Ovary (tissue), 9 donors: ENCODE results near the gene ARHGEF28. TPM values are rescaled to one million over a fixed set of nuclear protein-coding genes. Genes with fewer than 3 reads are reported as not detected.

Experiments used
- DNase-seq, 5 donors: peaks; one replicate each; pipeline ENCODE4 v3.0.0-alpha.2; 2019 to 2020
- H3K27ac ChIP-seq, 2 donors: fragments of 200-600 bp; one replicate each; pipeline versions ENCODE4 v1.5.1 to v1.8.0; 2019 to 2022
- H3K27me3 ChIP-seq: fragments of 200-600 bp; one replicate; pipeline ENCODE4 v1.8.0; 2022
- H3K36me3 ChIP-seq: fragments of 200-600 bp; sonication (generic); one replicate; pipeline ENCODE4 v1.5.1; 2019
- H3K4me1 ChIP-seq: one replicate; pipeline ENCODE4 v1.8.1; 2013; ENCODE audit warnings: mild to moderate bottlenecking, moderate library complexity; ENCODE audit not compliant: insufficient read depth
- H3K4me3 ChIP-seq: fragments of 200-600 bp; sonication (generic); one replicate; pipeline ENCODE4 v1.5.1; 2017
- H3K9me3 ChIP-seq, 2 donors: fragments of 200-600 bp in 1 of 2; sonication (generic) in 1 of 2; one replicate each; pipeline versions ENCODE4 v1.5.1 to v1.8.1; 2013 to 2019; ENCODE audit warnings: mild to moderate bottlenecking in 1 of 2, moderate library complexity in 1 of 2
- EP300 ChIP-seq: sonication (generic); formaldehyde crosslinking; IDR thresholded peaks from one replicate; pipeline ENCODE4 v1.6.1; 2017; ENCODE audit warnings: antibody characterized with exemption
- POLR2A ChIP-seq: fragments of 450-650 bp; IDR thresholded peaks from one replicate; pipeline ENCODE4 v1.6.1; 2017; ENCODE audit warnings: antibody characterized with exemption, mild to moderate bottlenecking, moderate library complexity
- WGBS, 3 donors: extraction: QIAGEN DNeasy Blood & Tissue Kit in 1 of 3; methylation state at CpG; one replicate each; pipeline versions ENCODE4 v1.1.5 to v1.1.7; 2013 to 2017; 5-methylcytosine and 5-hydroxymethylcytosine counted together
- intact Hi-C, 4 donors: fragments of 100-400 bp; cut with DNase I; formaldehyde crosslinking; loops; one replicate each; pipeline versions ENCODE4 v1.11.0 to v1.15.1; 2022 to 2023
- polyA plus RNA-seq, 2 donors: library from polyadenylated mRNA; stranded (reverse); fragments of 200-250 nt in 1 of 2; fragments of 350-450 nt in 1 of 2; fragmentation: Illumina TruSeq in 1 of 2; extraction: RNeasy Lipid Tissue Mini Kit (QIAGEN cat#74804) in 1 of 2; gene quantifications; one replicate each; pipeline ENCODE4 v1.2.3, GENCODE V29; 2013 to 2014
- total RNA-seq, 7 donors: library from RNA; depleted of rRNA in 2 of 7; stranded (reverse); fragments of >200 nt in 2 of 7; fragmentation: NEBNext Ultra II Directional in 3 of 7; extraction: Animal tissue kit (Norgen Biotek cat#: 25700) in 3 of 7; gene quantifications; one replicate each; pipeline versions ENCODE4 v1.1.0 to v1.2.4, GENCODE V29; 2016 to 2023
- TF ChIP-seq, protein P1 (sequence below), 3 donors: fragments of 450-650 bp in 2 of 3; fragments of 200-600 bp in 1 of 3; IDR thresholded peaks; one replicate each; pipeline versions ENCODE4 v1.5.1 to v1.8.0; 2016 to 2022; ENCODE audit warnings: antibody characterized with exemption in 3 of 3, mild to moderate bottlenecking in 1 of 3
- donor health status: DM: no; HTN: no; CAD: no; lungs with moderate emphysema.
- donor health status: DM: no; HTN: no; CAD: no.
- donor health status: Bipolar disorder and iron deficiency.
- donor health status: DM: yes; HTN: yes; CAD: no.
- donor health status: DM: no; HTN: no; CAD: no.
- donor health status: DM: yes; HTN: yes; CAD: no.

The ARHGEF28 gene
- total and polyA plus RNA-seq, 9 donors = 21.5 to 75.6 (median 35.0) TPM

DNA sequence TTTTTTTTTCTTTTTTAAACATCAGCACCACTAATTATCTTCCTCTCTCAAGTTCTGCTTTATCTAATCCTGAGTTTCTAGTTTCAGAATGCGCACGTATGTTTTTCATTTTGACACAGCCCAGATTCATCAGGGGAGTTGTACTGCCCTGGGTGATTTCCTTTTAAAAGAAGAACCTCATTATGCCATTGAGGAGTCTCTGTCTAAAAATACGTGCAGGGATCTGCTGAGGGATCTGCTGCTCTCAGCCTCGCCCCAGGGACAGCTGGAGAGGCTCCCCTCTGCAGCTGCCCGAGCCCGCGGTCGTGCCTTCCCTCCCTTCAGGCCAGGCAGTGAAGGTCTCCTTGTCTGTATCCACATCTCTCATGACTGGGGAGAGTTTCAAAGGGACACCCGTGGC, 273.1 kb downstream of the ARHGEF28 start:
- WGBS, 3 donors = 77 to 90% (median 84%) methylated on average over 9 of the region's 9 CpGs
- TF ChIP-seq EP300 (no peak), POLR2A (no peak)
- TF ChIP-seq, protein P1, sequence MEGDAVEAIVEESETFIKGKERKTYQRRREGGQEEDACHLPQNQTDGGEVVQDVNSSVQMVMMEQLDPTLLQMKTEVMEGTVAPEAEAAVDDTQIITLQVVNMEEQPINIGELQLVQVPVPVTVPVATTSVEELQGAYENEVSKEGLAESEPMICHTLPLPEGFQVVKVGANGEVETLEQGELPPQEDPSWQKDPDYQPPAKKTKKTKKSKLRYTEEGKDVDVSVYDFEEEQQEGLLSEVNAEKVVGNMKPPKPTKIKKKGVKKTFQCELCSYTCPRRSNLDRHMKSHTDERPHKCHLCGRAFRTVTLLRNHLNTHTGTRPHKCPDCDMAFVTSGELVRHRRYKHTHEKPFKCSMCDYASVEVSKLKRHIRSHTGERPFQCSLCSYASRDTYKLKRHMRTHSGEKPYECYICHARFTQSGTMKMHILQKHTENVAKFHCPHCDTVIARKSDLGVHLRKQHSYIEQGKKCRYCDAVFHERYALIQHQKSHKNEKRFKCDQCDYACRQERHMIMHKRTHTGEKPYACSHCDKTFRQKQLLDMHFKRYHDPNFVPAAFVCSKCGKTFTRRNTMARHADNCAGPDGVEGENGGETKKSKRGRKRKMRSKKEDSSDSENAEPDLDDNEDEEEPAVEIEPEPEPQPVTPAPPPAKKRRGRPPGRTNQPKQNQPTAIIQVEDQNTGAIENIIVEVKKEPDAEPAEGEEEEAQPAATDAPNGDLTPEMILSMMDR (IDR thresholded peaks at IDR 0.05) = no peak
- H3K36me3 ChIP-seq = no peaks in the 10 kb centered on the region
- no peak overlapping the region for H3K27ac ChIP-seq
- DNase-seq = no peak
- no peak overlapping the region for H3K4me3 ChIP-seq
- H3K9me3 ChIP-seq = no peaks in the 10 kb centered on the region
- H3K27me3 ChIP-seq = no peaks in the 10 kb centered on the region
- intact Hi-C loops = no loop called here
- no peaks in the 10 kb centered on the region for H3K4me1 ChIP-seq

DNA sequence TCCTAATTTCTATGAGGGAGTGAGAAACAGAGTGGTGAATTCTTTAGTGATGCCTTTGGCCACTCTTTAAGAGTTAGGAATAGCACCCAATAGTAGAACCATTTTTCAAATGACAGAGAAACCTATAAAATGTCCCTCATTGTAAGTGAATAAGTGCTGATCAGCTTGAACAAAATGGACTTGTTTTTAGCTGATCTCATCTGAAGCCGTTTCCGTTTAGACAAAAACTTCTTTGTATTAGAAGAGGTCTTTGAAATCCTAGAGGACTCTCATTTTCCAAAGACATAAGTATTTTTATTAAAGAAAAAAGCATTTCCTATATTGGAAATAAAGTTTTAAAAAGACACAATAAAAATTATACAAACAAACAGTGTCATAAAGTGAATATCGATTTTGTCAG, 273.9 kb downstream of the ARHGEF28 start:
- Histone ChIP-seq H3K27ac (no peak overlapping the region), H3K27me3 (no peaks in the 10 kb centered on the region), H3K9me3 (no peaks in the 10 kb centered on the region), H3K36me3 (no peaks in the 10 kb centered on the region), H3K4me3 (no peak overlapping the region), H3K4me1 (no peaks in the 10 kb centered on the region)
- intact Hi-C loops = loop anchor here (5.0 to 10.0 kb wide), 2 partner anchors 135 to 742 kb away; partner anchors contain the start of gene ENC1 (in 3 of the 4)
- WGBS, 3 donors = 85 to 91% (median 88%) methylated on average over 3 of the region's 3 CpGs
- TF ChIP-seq EP300 = no peak
- TF ChIP-seq, protein P1 (IDR thresholded peaks at IDR 0.05) = no peak
- no peak for TF ChIP-seq POLR2A
- no peak for DNase-seq

DNA sequence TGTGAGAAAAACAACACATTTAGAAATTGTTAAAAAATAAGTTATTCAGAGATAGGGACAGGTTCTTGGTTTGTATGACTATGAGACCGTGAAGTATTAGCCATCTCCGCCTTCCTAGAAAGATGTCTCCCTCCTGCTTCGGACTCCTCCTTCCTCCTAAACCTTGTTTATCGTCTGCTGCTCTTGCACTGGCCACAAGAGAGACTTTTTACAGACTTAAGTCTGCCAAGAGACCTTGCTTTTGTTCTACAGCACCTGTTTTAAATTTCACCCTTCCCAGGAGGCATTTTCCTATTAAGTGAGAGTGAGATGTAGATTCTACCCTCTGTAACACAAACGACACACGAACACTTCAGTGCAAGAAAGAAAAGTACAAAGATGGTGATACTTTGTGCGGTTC, 274.6 kb downstream of the ARHGEF28 start:
- intact Hi-C loops = loop anchor here (5.0 to 10.0 kb wide), 2 partner anchors 134 to 742 kb away; partner anchors contain the start of gene ENC1 (in 3 of the 4)
- H3K4me3 ChIP-seq = no peak overlapping the region

DNA sequence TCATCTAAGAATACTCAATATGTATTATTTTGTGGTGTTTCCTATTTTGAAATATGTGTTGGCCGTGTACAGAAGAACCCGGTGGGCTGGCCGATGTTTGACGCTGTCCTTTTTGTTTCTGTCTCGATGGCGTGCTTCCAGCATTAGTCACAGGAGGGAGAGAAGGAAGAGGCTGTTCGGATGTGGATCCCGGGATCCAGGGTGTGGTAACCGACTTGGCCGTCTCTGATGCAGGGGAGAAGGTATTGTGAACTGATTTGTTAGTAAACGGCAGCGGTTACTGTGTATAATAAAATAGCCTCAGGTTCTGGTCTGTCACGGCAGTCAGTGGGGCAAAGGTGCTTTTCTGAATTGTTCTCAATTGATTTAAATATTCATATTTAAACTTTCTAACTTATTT, 275.0 kb downstream of the ARHGEF28 start:
- H3K27me3 ChIP-seq = no peaks in the 10 kb centered on the region
- TF ChIP-seq, protein P1 (IDR thresholded peaks at IDR 0.05) = no peak
- TF ChIP-seq EP300 = no peak
- TF ChIP-seq POLR2A = no peak
- H3K4me1 ChIP-seq = no peaks in the 10 kb centered on the region
- no peak for DNase-seq
- intact Hi-C loops = loop anchor here (5.0 to 10.0 kb wide), 2 partner anchors 134 to 741 kb away; partner anchors contain the start of gene ENC1 (in 3 of the 4)
- H3K9me3 ChIP-seq = no peaks in the 10 kb centered on the region
- no peak overlapping the region for H3K4me3 ChIP-seq
- no peaks in the 10 kb centered on the region for H3K36me3 ChIP-seq
- H3K27ac ChIP-seq = no peak overlapping the region
- WGBS, 3 donors = 78 to 82% (median 82%) methylated on average over 13 of the region's 13 CpGs

More for the DNA sequence above, 274.6 kb downstream of the ARHGEF28 start:
- H3K27ac ChIP-seq = no peak overlapping the region
- no peaks in the 10 kb centered on the region for H3K36me3 ChIP-seq
- H3K4me1 ChIP-seq = no peaks in the 10 kb centered on the region
- TF ChIP-seq EP300 (no peak), POLR2A (no peak)
- TF ChIP-seq, protein P1 (IDR thresholded peaks at IDR 0.05) = no peak
- no peaks in the 10 kb centered on the region for H3K9me3 ChIP-seq
- WGBS, 3 donors = 73 to 87% (median 85%) methylated on average over 7 of the region's 7 CpGs
- DNase-seq = no peak
- no peaks in the 10 kb centered on the region for H3K27me3 ChIP-seq
